A375 (cell line): Measurements from ENCODE around the gene OTOP3. TPM values are rescaled to one million over a fixed set of nuclear protein-coding genes. Genes with fewer than 3 reads are reported as not detected.

ENCODE experiments used
- total RNA-seq: library from RNA; depleted of rRNA; stranded (reverse); fragments of >200 nt; shearing (Covaris generic); gene quantifications from 2 replicates; pipeline ENCODE4 v1.2.3, GENCODE V29; 2014; rRNA removed

OTOP3 gene, protein sequence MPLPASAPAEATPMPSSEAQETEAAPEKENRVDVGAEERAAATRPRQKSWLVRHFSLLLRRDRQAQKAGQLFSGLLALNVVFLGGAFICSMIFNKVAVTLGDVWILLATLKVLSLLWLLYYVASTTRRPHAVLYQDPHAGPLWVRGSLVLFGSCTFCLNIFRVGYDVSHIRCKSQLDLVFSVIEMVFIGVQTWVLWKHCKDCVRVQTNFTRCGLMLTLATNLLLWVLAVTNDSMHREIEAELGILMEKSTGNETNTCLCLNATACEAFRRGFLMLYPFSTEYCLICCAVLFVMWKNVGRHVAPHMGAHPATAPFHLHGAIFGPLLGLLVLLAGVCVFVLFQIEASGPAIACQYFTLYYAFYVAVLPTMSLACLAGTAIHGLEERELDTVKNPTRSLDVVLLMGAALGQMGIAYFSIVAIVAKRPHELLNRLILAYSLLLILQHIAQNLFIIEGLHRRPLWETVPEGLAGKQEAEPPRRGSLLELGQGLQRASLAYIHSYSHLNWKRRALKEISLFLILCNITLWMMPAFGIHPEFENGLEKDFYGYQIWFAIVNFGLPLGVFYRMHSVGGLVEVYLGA
- not detected in 2 replicates for total RNA-seq

DNA sequence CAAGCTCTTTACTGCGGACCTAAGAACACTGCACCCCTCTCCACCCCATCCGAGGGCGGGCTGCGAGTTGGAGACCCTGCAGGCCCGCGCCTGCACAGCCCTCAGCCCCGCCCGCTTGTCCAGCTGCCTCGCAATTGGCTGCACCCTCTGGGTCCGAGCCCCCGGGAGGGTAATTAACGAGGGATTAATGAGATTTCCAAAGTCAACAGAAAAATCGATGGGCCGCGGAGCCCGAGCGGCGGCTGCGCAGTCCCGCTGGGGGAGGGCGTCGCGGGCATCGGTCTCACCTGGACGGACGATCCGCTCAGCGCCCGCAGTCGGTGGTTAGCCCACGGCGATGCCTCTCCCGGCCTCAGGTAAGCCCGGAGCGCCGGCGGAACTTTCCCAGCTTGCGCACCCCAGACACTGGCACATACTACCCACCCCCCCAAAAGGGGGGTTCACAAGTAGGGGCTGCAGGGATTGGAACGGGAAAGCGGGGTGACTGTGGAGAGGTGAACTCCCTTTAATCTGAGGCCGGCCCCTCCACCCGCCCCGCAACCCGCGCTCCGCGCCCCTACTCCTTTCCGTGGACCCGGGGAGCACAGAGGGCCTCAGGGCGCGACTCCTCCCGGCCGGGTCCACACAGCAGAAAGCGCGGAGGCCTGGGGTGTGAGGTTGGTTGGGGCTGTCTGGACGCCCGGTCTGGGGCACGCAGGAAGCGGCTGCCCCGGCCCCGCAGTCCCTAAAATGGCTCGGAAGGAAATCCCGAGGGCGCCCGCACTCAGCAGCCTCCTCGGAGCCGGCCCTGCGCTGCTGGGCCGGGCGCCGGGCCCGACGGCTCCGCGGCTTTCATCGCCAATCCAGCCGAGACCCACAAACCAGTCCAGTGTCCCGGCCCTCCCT, at the start of gene OTOP3:
Gene OTOP3 (plus strand): TSS at position 314 of the 885 bp plus-strand sequence. CDS start 24 bp downstream, at position 338.

DNA sequence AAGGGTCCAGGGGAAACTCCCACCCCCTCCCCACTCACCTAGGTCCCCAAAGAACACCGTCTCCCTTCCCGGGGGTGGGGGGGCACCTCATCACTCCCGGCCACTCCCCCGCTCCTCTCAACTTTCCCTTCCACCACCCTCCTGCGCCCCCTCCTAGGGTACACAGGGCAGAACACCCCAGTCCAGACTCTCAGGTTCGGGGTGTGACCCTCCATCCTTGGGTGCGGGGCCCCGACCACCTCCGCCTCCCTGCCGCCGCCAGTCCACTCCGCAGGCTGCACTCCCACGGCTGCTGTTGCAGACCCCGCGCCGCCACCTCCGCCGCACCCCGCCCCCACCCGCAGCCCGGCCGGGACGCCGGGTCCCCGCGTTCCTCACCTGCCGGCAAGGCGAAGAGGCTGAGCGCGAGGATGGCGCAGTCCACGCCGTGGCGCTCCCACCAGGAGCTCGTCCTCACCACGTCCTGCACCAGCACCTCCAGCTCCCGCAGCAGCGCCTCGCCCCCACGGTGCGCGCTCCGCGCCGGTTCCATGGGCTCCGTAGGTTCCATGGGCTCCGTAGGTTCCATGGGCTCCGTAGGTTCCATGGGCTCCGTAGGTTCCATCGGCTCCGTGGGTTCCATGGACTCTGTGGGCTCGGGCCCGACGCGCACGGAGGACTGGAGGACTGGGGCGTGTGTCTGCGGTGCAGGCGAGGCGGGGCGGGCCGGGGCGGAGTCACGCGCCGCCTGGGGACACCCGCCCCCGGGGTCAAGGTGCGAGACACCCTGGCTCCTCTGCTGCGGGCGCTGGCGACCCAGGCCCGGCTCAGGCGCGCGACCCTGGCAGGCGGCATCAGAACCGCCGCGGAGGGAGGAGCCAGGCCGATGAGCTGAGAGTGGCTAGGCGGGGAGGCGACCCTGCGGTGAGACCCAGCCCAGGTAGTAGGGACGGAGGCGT, 42.5 kb upstream of the OTOP3 start, which contains the start of gene FADS6:
Gene FADS6 (minus strand): TSS at position 660 of the 938 bp plus-strand sequence. CDS start 38 bp downstream, at position 622.

DNA sequence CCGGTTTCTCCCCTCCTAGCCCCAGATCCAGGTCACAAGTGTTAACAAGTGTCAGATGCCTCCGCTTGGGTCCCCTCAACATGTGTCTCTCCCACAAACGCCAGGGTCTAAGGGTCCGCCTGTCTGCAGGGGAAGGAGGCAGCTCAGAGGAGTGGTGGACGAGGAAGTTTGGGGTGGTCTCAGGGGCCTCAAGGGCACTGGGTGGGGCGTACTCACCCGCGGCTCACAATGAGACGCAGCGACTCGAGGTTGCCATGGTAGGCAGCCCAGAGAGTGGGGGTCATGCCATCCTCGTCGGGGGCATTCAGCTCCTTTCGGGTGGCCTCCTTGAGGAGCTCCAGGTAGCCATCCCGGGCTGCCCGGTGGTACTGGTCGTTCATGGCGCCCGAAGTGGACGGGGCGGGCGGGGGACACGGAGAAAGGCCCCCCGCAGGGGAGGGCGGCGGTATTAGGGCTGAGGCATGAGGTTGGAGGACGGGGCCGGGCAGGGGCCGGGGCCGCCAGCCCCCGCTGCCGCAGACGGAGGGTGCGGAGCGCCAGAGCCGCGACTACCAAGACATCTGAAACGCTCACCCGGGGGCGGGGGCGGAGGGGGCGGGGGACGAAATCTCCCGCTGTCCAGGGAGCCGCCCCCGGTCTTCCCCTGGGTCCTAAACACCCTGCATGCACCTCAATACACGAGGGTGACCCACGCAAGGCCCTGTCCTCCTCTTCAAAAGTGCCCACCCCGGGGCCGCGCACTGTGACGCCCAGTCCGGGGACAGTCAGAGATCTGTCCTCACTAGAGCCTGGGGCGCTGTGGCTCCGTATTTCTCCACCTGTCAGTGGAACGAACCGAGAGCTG, 12.8 kb upstream of the OTOP3 start, which contains the start of gene USH1G:
Gene USH1G (minus strand): TSS at position 562 of the 844 bp plus-strand sequence. CDS start 182 bp downstream, at position 380.

DNA sequence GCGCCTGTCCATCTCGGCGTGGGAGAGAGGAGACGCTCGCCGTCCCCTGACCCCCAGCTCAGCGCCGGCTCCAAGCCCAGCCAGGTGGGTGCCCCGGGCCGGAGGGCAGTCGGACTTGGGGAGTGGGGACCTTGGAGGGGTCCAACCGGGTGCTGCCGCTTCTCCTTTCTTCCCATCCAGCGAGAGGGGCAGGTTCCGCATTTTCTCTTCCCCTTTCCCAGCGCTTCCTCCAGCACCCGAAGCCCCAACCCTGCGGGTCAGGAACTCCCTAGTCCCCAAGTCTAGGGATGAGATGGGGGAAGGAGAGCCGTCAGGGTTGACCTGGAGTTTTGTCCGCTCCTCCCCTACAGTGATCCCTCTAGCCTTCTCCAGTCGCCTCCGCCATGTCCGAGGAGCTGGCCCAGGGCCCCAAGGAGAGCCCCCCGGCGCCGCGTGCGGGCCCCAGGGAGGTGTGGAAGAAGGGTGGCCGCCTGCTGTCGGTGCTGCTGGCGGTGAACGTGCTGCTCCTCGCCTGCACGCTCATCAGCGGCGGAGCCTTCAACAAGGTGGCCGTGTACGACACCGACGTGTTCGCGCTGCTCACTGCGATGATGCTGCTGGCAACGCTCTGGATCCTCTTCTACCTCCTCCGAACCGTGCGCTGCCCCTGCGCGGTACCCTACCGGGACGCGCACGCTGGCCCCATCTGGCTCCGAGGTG, 11.3 kb upstream of the OTOP3 start, which contains the start of gene OTOP2:
Gene OTOP2 (plus strand): TSS at position 24 of the 699 bp plus-strand sequence. CDS start 360 bp downstream, at position 384.

DNA sequence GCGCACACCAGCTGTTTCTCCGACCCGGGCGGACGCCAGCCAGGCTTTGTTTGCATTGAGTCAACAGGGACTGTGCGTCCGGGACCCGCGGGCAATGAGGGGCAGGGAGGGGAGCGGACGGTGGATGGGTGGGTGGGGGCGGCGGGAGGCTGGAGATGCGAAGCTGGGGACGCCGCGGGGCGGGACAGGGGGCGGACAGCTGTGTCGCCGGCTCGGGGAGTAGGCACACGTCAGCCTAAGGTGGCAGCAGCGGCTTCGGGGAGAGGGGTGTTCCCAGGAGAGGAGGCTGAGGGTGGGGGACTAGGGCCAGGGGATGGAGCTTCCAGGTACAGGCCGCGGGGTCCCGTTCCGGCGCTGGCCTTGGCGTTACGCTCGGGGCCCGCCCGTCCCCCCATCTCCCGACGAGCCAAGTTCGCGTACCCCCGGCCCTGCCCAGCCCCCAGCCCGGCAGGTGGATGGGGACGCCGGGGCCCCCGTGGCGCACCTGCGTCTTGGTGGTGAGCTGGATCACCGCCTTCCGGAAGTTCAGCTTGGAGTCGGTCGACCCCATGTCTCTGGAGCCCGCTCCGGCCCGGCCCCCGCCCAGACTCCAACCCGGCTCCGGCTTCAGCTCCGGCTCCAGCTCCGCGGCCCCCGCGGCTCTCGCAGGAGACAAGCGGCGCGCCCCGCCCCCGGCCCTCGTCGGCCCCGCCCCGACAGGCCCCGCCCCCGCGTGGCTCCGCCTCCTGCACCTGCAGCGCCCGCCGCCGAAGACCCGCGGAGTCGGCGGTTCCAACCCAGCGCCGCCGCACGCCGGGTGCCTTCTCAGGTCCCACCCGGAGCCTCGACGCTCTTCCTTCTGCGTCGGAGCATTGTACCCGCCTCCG, 36.6 kb downstream of the OTOP3 start, which contains the start of gene HID1:
Gene HID1 (minus strand): TSS at position 653 of the 866 bp plus-strand sequence. CDS start 103 bp downstream, at position 550.

DNA sequence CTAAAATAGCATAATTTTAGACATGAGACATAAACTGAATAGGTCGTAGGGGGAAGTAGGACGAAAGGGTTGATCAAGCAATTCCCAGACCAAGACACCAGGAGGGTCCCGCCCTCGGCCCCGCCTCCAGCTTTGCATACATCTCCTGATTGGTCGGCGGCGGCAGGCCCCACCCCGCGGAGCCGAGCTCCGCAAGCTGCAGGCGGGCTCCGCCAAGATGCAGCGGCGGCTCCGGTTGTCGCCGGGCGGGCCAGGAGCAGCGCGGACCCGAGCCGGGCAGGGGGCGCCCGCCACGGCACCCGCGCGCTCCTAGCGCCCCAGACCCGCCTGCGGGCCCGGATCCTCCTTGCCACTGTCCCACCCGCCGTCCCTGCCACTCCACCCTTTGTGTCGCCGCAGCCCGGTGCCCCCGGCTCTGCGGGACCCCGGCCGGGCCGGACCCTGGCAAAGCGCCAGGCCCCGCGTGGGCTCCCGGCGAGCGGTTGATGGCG, 51.8 kb downstream of the OTOP3 start, which contains the start of gene CDR2L:
Gene CDR2L (plus strand): TSS at position 215 of the 491 bp plus-strand sequence. CDS start 412 bp downstream, outside the sequence.

Other genes starting within 250 kb of the OTOP3 start
- gene CD300LF, start 223.0 kb upstream of the OTOP3 start, total RNA-seq = not detected in 2 replicates
- 0.04 TPM in 1 of 2 replicates, not detected in the other for gene RAB37, start 198.6 kb upstream of the OTOP3 start, total RNA-seq
- 19.8 and 25.8 TPM in 2 replicates for gene NHERF1, start 187.3 kb upstream of the OTOP3 start, total RNA-seq
- gene NAT9, start 159.6 kb upstream of the OTOP3 start, total RNA-seq = 44.6 and 47.7 TPM in 2 replicates
- not detected in 2 replicates for gene GRIN2C, start 76.0 kb upstream of the OTOP3 start, total RNA-seq
- gene FDXR, start 62.9 kb upstream of the OTOP3 start, total RNA-seq = 18.9 and 21.4 TPM in 2 replicates
- gene FADS6, start 42.3 kb upstream of the OTOP3 start, total RNA-seq = not detected in 2 replicates
- gene USH1G, start 12.6 kb upstream of the OTOP3 start, total RNA-seq = not detected in 2 replicates
- gene OTOP2, start 11.6 kb upstream of the OTOP3 start, total RNA-seq = not detected in 2 replicates
- gene HID1, start 36.9 kb downstream of the OTOP3 start, total RNA-seq = 1.7 and 3.0 TPM in 2 replicates
- 5.5 and 5.7 TPM in 2 replicates for gene CDR2L, start 51.7 kb downstream of the OTOP3 start, total RNA-seq
- gene MRPL58, start 76.8 kb downstream of the OTOP3 start, total RNA-seq = 81.3 and 81.6 TPM in 2 replicates
- gene ATP5PD, start 111.1 kb downstream of the OTOP3 start, total RNA-seq = 237 and 300 TPM in 2 replicates
- 10.0 and 11.9 TPM in 2 replicates for gene KCTD2, start 111.3 kb downstream of the OTOP3 start, total RNA-seq
- 32.2 and 37.9 TPM in 2 replicates for gene SLC16A5, start 152.1 kb downstream of the OTOP3 start, total RNA-seq
- 3.7 and 5.7 TPM in 2 replicates for gene ARMC7, start 174.1 kb downstream of the OTOP3 start, total RNA-seq
- 261 and 296 TPM in 2 replicates for gene NT5C, start 195.8 kb downstream of the OTOP3 start, total RNA-seq
- 263 and 292 TPM in 2 replicates for gene JPT1, start 218.6 kb downstream of the OTOP3 start, total RNA-seq
- 175 and 188 TPM in 2 replicates for gene SUMO2, start 247.1 kb downstream of the OTOP3 start, total RNA-seq